ENCODE measurements around the gene LGALS9C. TPM values are rescaled to one million over a fixed set of nuclear protein-coding genes. Genes with fewer than 3 reads are reported as not detected.
"Not testable (repeated sequence)": the region's sequence is repeated elsewhere in the genome, so short reads cannot be mapped to it uniquely, and the experiment has no call there.

LGALS9C gene
- total RNA-seq, 2 donors from 2014 or later = 36.8 to 47.7 TPM

GRCh38 chr17:18508667-18509066 is 32.1 kb downstream of the LGALS9C start:
- DNase-seq; intact Hi-C loops (cut with DNase I, micrococcal nuclease); ATAC-seq: not testable (repeated sequence)

- ATAC-seq = peak; percentile 65
Observed at GRCh38 chr17:18521100-18521499, 44.5 kb downstream of the LGALS9C start.

DNA sequence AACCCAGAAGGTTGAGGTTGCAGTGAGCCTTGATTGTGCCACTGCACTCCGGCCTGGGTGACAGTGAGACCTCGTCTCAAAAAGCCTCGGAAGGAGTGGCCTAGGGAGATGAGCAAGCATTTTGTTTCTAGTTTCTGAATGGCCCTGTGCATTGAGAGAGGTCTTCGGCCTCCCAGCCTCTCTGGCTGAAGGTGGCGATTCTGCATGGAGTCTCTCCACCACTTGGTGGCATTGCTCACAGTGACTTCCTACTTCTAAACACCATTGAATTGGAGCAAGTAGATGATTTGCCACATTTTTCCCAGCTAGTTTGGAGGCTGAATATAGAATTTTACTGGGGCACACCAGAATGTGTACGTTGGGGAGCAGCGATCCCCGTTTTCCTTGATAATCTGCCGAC is 48.4 kb downstream of the LGALS9C start:
- intact Hi-C loops (cut with DNase I, micrococcal nuclease); DNase-seq: not testable (repeated sequence)
- ATAC-seq = peak; percentile 82

More at GRCh38 chr17:18521100-18521499, 44.5 kb downstream of the LGALS9C start:
- DNase-seq; intact Hi-C loops (cut with DNase I, micrococcal nuclease): not testable (repeated sequence)

- peak; percentile 77 for ATAC-seq
- DNase-seq; intact Hi-C loops (cut with DNase I, micrococcal nuclease): not testable (repeated sequence)
Observed at GRCh38 chr17:18526168-18526800, 49.7 kb downstream of the LGALS9C start.

DNA sequence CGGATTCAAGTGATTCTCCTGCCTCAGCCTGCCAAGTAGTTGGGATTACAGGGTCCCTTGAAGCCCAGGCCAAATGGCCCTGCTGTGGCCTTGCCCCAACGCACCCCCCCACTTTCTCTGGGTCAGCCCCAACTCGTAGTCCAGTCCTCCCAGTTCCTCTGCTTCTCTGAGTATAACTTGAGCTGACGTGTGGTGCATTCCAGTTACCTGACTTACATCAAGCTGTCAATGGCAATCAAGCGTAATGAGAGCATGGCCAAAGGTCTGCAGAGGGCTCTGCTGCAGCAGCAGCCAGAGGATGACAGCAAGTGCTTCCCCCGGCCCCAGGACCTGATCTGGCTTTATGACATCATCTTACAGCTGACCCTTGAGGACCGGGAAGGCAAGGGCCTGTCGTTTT is 50.8 kb downstream of the LGALS9C start:
- intact Hi-C loops (cut with DNase I, micrococcal nuclease); DNase-seq: not testable (repeated sequence)

DNA sequence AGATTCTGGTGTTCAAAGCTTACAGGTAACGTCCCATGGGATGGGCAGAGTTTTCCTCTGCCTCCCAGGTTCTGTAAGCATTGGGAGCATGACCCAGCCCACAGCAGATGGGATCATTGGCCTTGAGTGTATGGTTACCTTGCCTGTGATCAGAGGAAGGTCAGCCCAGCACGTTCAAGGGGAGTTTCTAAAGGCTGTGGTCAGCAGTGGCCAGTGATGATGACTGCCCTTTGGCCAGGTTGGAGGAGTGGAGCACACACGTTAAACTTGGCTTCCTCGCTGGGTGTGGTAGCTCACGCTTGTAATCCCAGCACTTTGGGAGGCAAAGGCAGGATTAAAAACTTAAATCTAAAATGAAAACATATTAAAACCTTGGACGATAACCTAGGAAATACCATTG is 51.8 kb downstream of the LGALS9C start:
- DNase-seq; intact Hi-C loops (cut with DNase I, micrococcal nuclease): not testable (repeated sequence)
- peak; percentile 40 for ATAC-seq

More for the DNA sequence above, 50.8 kb downstream of the LGALS9C start:
- ATAC-seq = not testable (repeated sequence)

DNA sequence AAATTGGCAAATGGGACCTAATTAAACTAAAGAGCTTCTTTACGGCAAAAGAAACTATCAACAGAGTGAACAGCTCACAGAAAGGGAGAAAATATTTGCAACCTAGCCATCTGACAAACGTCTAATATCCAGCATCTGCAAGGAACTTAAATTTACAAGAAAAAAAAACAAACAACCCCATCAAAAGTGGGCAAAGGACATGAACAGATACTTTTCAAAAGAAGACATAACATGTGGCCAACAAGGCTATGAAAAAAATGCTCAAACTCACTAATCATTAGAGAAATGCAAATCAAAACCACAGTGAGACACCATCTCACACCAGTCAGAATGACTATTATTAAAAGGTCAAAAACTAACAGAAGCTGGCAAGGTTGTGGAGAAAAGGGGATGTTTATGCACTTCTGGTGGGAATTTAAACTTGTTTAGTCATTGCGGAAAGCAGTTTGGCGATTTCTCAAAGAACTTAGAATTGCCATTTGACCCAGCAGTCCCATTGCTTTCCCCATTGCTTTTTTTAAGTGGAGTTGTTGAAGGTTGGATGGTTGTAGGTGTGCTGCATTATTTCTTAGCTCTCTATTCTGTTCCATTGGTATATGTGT is 52.4 kb downstream of the LGALS9C start:
- ATAC-seq; DNase-seq; intact Hi-C loops (cut with DNase I, micrococcal nuclease): not testable (repeated sequence)

DNA sequence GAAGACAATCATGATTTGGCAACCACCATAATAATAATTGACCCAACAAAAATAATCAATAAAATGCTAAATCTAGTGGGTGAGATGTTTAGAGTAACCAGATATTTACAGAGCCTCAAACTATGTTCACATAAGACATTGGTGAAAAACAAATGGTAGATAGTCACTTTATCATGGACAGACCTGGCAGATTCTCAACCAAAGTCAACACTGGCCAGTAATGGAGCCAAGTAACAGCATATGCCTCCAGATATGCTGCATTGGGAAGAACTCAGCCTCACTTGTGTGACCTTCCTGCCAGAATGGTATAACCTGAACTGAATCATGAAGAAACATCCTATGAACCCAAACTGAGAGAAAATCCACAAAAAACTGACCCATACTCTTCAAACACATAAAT is 53.8 kb downstream of the LGALS9C start:
- intact Hi-C loops (cut with DNase I, micrococcal nuclease); ATAC-seq; DNase-seq: not testable (repeated sequence)

DNA sequence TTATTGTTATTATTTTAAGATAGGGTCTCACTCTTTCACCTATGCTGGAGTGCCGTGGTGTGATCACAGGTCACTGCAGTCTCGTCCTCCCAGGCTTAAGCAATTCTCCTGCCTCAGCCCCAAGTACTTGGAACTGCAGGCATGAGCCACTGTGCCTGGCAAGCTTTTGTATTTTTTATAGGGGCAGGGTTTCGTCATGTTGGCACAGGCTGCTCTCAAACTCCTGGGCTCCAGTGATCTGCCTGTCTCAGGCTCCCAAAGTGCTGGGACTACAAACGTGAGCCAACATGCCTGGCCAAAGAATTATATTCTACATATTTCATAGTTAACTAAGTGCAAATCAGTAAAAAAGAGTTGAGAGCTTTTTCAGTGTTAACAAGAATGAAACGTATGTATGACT is 65.6 kb downstream of the LGALS9C start:
- intact Hi-C loops (cut with DNase I, micrococcal nuclease); DNase-seq: not testable (repeated sequence)
- peak; percentile 37 for ATAC-seq

- peak; percentile 10 for ATAC-seq
- DNase-seq; intact Hi-C loops (cut with DNase I, micrococcal nuclease): not testable (repeated sequence)
Observed at GRCh38 chr17:18542907-18543306, 66.3 kb downstream of the LGALS9C start.

Other genes with a start within 250 kb of the LGALS9C start
- 100 to 1,000 TPM; 276 to 285 TPM for gene FLII, start 218.1 kb upstream of the LGALS9C start, total RNA-seq
- 10 to 100 TPM; 13.8 to 18.3 TPM for gene MIEF2, start 216.1 kb upstream of the LGALS9C start, total RNA-seq
- 10 to 100 TPM; 22.0 to 23.3 TPM for gene TOP3A, start 161.8 kb upstream of the LGALS9C start, total RNA-seq
- 10 to 100 TPM; 18.9 to 21.1 TPM for gene SMCR8, start 161.5 kb upstream of the LGALS9C start, total RNA-seq
- gene SHMT1, start 113.2 kb upstream of the LGALS9C start, total RNA-seq = 10 to 100 TPM; 27.4 to 40.2 TPM
- gene EVPLL, start 99.0 kb upstream of the LGALS9C start, total RNA-seq = under 1 TPM; 0.12 to 0.22 TPM
- not detected for gene TBC1D28, start 167.6 kb downstream of the LGALS9C start, total RNA-seq
- gene FOXO3B, start 205.5 kb downstream of the LGALS9C start, total RNA-seq = 1 to 10 TPM; 1.5 TPM

Data from left colon (tissue), 2 donors.